GM18526 (cell line): ENCODE results near the gene MPPED1.

Experiments used
- POLR2A ChIP-seq: IDR thresholded peaks from 3 replicates; pipeline ENCODE4 v1.6.1; 2011; ENCODE audit not compliant: insufficient read length; ENCODE audit errors: extremely low read depth

MPPED1 gene

DNA sequence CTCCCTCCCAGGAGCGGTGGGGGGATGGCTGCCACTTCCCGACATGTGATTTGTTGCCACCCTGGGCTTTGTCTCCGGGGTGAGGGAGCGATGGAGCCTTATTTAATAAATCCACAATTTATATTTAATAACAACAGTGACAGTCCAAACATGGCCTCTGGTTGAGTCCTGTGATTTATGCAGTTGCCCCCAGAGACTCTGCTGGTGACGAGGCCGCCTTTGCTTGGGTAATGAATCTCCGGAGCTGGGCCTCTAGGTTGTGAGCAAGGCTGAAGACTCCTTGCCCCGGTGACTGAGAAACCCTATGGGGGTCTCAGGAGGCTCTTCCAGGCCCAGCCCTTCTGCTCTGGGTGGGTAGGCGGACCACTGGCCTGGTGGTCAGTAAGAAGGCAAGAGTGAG lies 16.7 kb downstream of the MPPED1 start:
- TF ChIP-seq POLR2A, result no peak

DNA sequence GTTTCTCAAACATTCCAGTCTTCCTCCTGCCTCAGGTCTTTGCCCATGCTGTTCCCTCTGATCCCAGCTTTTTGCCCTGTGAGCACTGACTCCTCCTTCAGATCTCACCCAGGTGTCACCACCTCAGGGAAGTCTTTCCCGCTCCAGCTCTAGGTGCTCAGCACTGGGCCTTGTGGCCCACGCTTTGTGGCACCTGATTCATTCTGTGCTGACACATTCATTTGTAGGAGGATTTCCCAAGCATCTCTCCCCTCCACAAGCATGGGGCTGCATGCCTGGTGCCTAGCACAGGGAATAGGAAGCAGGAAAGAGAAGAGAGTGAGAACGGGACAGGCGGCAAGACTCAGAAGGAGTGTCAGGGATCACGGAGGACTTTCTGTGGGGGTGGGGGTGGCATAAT lies 17.6 kb downstream of the MPPED1 start:
- no peak for TF ChIP-seq POLR2A

DNA sequence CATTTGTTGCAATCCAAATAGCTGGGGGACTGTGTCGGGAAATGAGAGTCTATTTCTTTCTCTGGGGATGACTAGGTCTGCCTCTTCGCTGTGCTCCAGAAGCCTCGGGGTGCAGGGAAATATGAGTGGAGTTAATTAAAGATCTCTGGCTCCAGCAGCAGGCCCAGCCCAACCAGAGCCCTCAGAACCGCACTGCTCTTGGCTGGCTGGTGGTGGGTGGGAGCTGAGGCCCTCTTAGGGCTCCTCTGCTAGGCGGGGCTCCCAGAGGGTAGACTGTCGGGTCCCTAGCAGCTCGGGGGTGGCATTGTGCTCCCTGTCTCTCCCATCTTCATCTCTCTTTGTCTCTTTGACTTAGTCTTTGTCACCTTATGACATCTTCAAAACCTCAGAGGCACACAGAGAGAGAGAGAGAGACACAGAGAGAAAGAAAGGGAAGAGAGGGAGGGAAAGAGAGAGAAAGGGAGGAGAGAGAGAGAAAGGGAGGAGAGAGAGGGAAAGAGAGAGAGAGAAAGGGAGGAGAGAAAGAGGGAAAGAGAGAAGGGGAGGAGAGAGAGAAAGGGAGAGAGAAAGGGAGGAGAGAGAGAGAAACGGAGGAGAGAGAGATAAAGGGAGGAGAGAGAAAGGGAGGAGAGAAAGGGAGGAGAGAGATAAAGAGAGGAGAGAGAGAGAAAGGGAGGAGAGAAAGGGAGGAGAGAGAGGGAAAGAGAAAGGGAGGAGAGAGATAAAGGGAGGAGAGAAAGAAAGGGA lies 20.2 kb downstream of the MPPED1 start:
- TF ChIP-seq POLR2A, result no peak

DNA sequence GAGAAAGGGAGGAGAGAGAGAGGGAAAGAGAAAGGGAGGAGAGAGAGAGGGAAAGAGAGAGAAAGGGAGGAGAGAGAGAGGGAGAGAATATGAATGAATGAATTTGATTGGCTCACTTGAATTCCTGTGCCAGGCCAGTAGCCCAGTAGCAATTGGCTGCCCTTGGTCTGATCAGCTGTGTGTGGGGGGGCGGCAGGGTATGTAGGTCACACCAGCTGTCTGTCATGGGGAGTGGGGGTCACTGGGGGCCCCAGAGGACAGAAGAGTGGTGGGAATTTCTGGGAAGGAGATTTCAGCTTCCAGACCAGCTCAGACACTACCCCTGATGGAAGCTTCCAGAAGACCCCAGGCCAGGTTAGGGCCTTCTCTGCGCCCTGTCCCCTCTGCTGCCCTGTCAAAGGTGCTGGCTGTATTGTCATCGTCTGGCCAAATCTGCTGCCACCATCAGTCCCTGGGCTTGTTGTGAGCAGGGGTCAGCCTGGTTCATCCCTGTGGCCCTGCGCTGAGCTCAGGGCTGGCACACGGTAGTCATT lies 21.1 kb downstream of the MPPED1 start:
- no peak for TF ChIP-seq POLR2A

DNA sequence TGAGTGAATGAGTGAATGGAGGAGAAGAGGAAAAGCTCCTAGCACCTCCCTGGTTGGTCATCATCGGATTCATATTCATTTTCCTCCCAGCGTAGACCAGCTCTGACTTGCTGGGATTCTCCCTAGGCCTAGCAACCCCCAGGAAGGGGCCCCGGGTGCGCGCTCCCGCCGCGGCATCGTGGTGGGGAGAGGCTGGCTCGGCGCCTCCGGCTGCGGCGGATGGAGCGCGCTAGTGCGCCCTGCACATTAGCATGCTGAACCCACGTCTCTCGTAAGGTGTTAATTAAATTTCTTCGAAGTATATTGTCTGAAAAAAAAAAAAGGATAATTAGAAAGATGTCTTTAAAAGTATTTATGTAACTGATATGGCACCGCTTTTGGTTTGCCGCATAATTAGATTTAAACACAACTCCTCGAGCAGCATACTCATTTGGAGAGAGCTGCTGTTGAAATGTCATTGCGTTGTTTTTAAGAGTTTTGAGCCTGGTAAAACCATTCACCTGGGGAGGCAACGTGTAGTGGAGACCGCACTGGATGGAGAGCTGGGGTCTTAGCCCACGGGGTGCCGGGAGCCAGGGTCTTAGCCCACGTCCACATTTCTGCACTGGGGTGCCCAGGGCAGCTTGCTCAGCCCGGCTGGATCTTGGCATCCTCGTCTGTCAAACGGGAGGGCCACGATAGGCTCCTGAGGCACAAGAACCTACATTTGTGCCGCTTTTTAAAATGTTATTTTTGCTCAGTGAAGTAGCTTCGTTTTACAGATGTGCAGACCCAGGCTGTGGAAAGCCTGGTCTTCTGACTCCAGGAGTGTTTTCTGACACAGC lies 21.8 kb downstream of the MPPED1 start:
- no peak for TF ChIP-seq POLR2A

DNA sequence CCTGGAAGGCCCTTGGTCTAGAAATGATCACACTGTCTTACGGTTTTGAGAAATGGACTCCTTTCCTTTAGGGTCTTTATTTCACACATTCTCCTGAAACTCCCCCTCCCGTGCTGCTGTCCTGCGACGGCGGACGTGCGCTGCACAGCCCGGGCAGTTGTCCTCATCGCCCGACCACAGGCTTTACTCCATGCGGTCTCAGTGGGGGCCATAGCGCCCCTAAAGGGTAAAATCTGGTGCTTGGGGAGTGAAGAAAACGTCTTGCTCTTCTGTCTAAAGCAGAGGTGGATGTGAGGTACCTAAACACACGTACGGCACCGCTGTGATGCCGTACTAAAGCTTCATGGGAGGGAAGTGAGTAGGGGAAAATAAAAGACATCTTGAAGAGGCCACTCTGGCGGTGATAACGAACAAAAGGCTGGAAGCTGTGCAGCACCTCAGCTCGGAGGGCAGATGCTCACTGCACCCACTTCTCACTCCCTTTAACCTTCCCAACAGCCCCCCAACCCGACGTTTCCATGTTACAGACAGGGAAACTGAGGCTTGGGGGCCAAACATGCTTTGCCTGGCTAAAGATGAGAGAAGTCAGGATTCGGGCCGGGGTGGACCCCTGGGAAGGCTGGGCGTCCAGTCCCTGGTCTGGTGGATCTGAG lies 22.6 kb downstream of the MPPED1 start:
- no peak for TF ChIP-seq POLR2A

DNA sequence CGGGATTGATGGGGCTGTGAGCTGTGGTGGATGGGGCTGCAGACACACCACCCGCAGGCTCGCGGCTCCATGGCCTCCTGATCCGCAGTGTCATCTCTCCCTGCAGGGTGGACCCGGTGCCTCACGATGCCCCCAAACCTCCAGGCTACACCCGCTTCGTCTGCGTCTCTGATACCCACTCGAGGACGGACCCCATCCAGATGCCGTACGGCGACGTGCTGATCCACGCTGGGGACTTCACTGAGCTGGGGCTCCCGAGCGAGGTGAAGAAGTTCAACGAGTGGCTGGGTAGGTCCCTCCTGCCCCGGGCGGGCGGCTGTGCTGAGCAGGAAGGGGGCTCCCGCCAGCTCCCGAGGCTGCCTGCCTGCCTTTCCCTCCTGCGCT lies 23.1 kb downstream of the MPPED1 start:
- no peak for TF ChIP-seq POLR2A

DNA sequence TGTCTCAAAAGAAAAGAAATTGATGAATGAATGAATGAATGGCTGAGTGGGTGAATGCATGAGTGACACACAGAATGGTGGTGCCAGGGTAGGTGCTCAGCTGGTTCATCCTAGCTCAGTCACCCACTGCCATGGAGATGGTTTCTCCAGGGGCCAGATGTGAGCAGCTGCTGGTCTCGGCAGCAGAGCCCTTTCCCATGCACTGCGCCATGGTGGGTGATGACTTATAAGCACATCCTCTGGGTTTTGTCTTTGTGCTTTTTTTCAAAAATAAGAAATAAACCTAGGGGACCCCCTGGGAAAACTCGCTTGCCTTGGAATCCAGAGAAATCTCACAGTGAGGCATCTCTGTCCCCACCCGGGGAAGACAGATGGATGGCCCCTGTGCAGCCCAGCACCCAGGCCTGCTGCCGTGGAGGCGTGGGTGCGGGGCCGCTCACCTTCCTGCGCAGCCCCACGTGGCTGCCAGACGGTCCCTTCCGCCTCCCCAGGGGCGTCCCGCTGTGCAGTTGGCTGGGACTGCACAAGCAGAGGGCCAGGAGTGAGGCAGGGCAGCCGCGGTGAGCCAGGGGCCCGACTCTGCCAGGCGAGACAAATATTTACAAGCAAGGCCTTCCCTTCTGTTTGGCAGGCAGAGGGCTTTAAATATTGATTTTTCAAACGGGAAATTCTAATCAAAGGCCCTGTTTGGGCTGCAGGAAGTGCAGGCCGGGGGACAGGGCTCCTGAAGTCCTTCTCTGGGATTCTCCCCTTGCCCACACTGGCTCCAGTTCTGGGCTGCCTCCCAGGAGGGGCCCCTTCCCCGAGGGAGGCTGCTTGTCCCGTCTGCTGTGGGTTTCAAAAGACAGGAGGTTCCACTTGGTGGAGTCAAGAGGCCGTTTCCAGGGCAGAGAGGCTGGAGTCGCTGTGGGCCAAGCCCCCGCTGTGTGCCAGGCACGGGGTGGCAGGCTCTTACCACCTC lies 24.3 kb downstream of the MPPED1 start:
- TF ChIP-seq POLR2A, result no peak

DNA sequence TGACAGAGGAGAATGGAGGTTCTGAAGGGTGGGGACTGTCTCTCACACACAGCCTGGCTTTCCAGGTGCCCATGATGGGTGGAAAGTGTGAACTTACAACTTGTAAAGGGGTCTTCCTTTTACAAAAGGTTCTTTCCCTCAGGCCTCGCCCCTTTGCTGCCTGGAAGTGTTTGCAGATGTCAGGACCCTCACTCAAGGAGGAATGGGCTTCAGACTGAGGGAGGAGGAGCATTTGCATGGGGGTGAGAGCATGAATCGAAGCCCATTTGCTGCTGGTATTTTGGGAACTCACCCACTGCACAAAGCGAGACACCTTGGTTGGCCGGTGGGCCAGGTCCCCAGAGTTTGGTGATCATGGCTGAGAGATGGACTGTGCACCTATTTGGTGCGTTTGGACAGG lies 25.1 kb downstream of the MPPED1 start:
- TF ChIP-seq POLR2A, result no peak

DNA sequence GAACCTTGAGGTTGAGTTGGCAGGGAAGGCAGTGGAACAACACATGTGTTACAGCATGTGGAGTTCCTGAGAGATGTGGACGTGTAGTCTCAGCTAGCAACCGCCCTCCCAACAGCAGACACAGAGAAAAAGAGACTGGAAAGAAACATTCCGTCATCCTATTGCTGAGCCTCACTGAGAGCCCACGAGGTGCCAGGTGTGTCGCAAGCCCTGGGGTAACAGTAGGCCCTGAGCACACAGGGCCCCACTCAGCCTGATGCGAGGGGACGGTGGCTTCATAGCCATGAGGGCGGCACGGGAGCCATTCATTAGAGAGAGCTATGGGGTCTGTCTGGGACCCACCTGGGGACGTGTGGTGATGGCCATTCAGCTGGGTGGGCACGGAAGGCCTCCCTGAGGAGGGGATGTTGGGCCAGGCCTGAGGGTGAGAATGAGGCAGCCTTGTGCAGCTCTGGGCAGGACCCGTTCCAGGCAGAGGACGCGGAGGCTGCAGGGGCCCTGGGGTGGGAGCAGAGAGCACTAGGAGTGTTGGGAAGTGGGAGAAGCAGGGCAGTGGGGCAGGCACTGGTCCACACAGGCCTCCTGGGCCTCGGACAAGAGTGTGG lies 26.2 kb downstream of the MPPED1 start:
- no peak for TF ChIP-seq POLR2A

DNA sequence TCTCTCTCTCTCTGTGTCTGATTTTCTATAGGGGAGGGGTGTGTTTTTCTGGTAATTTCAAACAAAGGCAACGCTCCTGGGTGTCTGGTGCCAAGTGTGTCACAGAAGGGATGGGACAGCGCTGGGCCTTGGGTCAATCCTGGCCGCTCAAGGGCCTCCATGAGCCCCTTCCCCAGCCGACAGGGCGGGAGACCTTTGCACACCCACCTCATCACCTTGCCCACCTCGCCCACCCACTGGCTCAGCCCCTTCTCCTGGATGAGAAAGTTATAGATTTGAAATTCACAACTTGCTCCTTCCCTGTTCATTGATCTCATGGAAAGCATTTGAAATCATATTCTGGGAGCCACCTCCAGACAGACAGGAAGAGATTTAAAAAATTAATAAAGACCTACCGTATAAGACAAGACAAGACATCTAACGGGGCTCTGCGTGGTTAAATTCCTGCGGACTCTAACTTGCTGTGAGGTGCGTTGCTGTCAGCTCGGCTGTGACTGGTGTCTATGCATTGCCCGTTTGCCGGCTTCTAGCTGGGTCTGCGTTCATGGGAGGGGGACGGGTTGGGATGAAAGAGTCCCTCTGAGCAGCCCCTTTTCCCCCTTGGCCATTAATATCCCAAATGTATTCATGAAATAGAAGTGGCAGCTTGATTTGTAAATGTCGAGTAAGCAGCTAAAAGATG lies 27.0 kb downstream of the MPPED1 start:
- TF ChIP-seq POLR2A, result no peak

DNA sequence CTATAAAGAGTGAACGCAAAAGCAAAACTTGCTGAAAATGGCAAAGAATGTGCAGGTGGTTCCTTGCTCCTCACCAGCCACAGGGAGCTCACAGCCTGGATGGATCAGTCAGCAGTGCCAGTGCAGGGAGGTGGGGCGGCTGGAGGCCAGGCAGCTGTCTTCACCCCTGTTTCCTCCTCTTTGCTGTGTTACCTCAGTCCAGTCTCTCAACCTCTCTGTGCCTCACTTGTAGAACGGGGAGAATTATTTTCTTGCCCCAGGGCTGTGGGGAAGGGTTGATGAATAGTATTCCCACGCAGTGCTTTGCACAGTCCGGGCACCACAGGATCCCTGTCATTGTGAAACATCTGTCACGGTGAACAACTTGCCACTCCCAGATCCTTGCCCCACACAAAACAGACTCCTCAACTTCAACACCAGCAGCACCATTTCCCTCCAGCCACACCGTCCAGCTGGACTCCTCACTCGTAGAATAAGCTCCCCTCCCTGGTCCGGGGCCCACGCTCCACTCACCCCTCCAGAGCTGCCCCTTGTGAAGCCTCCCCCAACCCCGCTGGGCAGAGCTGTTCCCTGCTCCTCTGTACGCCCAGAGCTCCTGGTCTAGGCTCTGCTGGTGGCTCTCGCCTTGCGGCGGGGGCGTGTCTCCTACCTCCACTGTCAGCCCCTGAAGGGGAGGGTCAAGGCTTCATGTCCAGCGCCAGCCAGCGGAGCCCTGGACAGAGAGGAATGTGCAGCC lies 27.7 kb downstream of the MPPED1 start:
- no peak for TF ChIP-seq POLR2A

DNA sequence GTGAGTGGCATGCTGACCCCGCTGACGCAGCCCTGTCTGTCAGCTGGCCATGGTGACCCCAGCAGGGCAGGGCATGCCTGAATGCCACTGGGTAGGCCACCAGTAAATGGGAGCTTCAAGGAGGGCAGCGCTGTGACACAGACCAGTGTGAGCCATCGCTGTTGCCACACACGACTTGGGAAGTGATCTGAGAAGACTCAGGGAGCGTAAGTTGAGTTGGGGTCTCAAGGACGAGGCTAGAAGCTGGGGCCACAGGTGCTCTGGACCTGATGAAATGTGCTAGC lies 28.2 kb downstream of the MPPED1 start:
- no peak for TF ChIP-seq POLR2A
